ENCODE results near the gene ART3. TPM values are rescaled to one million over a fixed set of nuclear protein-coding genes. Genes with fewer than 3 reads are reported as not detected.
A peak's percentile ranks its signal among the peaks of the same experiment; 100 is the strongest.

ART3 gene
- total RNA-seq, 1 donor from 2014 or later = 105 TPM

DNA sequence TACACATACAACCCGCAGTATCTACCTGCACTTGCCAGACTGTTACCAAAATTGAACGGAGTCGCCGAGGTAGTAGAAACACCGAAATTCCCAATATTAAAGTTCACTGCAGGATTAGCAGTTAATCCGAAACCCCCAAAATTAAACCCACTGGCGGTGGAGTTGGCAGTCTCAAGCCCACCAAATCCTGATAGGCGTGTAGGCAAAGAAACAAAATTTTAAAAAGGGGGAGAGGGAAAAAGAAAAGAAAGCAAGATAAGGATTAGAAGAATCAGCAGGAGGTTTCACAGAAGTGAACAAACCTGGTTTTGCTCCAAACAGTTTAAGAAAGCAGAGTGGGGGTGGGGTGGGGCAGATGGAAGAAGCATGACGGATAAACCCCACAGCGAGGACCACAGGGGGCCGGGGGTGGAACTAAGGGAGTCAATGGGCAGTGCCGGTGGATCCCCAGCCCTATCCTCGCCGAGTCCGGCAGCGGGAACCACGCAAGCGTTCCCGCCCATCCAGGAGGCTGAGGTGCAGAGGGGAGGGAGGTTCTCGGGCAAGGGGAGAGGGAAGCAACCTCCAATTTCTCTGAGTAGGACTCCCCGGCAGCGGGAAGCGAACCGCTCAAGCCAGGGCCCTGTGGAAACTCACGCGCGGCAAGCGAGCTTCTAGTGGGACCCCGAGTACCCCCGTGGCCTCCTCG, 73.1 kb downstream of the ART3 start:
- Histone ChIP-seq H3K27ac (replicated peaks) (peak overlapping the region; percentile 93), H3K4me1 (peaks cover 53% of the 10 kb centered on the region), H3K9me3 (replicated peaks) (no peaks in the 10 kb centered on the region), H3K36me3 (peaks cover 15% of the 10 kb centered on the region), H3K4me3 (peak overlapping the region; percentile 98), H3K27me3 (ENCODE audit: low read depth) (no peaks in the 10 kb centered on the region)
- intact Hi-C loops (cut with micrococcal nuclease) = no loop called here
- peak; percentile 18 for DNase-seq
- TF ChIP-seq, protein P1, sequence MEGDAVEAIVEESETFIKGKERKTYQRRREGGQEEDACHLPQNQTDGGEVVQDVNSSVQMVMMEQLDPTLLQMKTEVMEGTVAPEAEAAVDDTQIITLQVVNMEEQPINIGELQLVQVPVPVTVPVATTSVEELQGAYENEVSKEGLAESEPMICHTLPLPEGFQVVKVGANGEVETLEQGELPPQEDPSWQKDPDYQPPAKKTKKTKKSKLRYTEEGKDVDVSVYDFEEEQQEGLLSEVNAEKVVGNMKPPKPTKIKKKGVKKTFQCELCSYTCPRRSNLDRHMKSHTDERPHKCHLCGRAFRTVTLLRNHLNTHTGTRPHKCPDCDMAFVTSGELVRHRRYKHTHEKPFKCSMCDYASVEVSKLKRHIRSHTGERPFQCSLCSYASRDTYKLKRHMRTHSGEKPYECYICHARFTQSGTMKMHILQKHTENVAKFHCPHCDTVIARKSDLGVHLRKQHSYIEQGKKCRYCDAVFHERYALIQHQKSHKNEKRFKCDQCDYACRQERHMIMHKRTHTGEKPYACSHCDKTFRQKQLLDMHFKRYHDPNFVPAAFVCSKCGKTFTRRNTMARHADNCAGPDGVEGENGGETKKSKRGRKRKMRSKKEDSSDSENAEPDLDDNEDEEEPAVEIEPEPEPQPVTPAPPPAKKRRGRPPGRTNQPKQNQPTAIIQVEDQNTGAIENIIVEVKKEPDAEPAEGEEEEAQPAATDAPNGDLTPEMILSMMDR (IDR thresholded peaks at IDR 0.05; ENCODE audit: borderline replicate concordance) = no peak

- no peaks in the 10 kb centered on the region for H3K27me3 ChIP-seq (ENCODE audit: low read depth)
- peak; percentile 94 for DNase-seq
- peaks cover 53% of the 10 kb centered on the region for H3K4me1 ChIP-seq
- no peaks in the 10 kb centered on the region for H3K9me3 ChIP-seq (replicated peaks)
- intact Hi-C loops (cut with micrococcal nuclease) = no loop called here
- H3K36me3 ChIP-seq = peaks cover 8% of the 10 kb centered on the region
- peak within 1 kb of the TSS; percentile 93 for H3K27ac ChIP-seq (replicated peaks)
- TF ChIP-seq, protein P1 (IDR thresholded peaks at IDR 0.05; ENCODE audit: borderline replicate concordance) = no peak
- peak within 1 kb of the TSS; percentile 98 for H3K4me3 ChIP-seq
Measured at GRCh38 chr4:76148142-76148865, 73.8 kb downstream of the ART3 start, which contains the start of gene NUP54. NUP54 (minus strand) TSS chr4:76148397; CDS start chr4:76148374, 23 bp downstream.

DNA sequence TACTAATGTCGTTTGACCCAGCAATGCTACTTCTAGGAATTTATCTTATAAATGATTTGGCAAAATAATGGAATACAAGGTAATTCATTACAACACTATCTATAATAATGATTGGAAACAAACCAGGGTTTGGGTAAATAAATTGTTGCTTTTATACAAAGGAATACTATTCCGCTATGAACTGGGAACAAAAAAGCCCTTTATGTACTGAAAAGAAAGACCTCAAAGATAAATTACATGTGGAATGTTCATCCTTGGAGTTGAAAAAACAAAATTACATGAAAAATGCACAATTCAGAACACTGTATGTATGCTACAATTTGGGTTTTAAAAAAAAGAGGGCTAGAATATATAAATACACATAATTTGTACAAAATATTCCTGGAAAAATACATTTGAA, 78.8 kb downstream of the ART3 start:
- H3K27ac ChIP-seq (replicated peaks) = no peak overlapping the region
- TF ChIP-seq, protein P1 (IDR thresholded peaks at IDR 0.05; ENCODE audit: borderline replicate concordance) = no peak
- peaks cover 2% of the 10 kb centered on the region for H3K36me3 ChIP-seq

GRCh38 chr4:76155979-76156378, 81.5 kb downstream of the ART3 start:
- Histone ChIP-seq H3K9me3 (replicated peaks) (no peaks in the 10 kb centered on the region), H3K27ac (replicated peaks) (no peak overlapping the region), H3K36me3 (peaks cover 27% of the 10 kb centered on the region), H3K4me1 (peaks cover 9% of the 10 kb centered on the region), H3K27me3 (ENCODE audit: low read depth) (no peaks in the 10 kb centered on the region), H3K4me3 (no peak overlapping the region)
- TF ChIP-seq, protein P1 (IDR thresholded peaks at IDR 0.05; ENCODE audit: borderline replicate concordance) = no peak
- intact Hi-C loops (cut with micrococcal nuclease) = no loop called here
- DNase-seq = no peak

More for the DNA sequence above, 78.8 kb downstream of the ART3 start:
- Histone ChIP-seq H3K9me3 (replicated peaks) (no peaks in the 10 kb centered on the region), H3K4me1 (peaks cover 27% of the 10 kb centered on the region), H3K4me3 (no peak overlapping the region), H3K27me3 (ENCODE audit: low read depth) (no peaks in the 10 kb centered on the region)
- no peak for DNase-seq
- intact Hi-C loops (cut with micrococcal nuclease) = no loop called here

DNA sequence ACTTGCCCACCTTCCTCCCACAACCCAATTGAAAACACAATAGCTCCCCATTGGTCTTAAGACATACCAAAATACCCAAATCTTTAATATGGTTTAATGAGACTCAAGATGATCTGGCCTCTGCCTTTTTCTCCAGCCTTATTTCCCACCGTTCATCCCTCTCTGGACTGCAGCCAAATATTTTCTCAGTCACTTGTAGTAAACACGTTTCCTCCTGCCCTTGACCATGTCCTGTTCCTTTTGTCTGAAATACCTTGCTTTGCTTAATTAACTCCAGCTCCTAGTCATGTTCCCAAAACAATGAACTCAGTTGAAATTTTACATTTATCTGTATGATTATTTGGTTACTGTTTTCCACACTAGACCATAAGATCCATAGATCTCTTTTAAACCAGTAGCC, 82.1 kb downstream of the ART3 start:
- Histone ChIP-seq H3K36me3 (peaks cover 34% of the 10 kb centered on the region), H3K4me1 (peaks cover 9% of the 10 kb centered on the region), H3K4me3 (no peak overlapping the region), H3K27ac (replicated peaks) (no peak overlapping the region), H3K27me3 (ENCODE audit: low read depth) (no peaks in the 10 kb centered on the region), H3K9me3 (replicated peaks) (no peaks in the 10 kb centered on the region)
- no peak for DNase-seq
- intact Hi-C loops (cut with micrococcal nuclease) = no loop called here
- TF ChIP-seq, protein P1 (IDR thresholded peaks at IDR 0.05; ENCODE audit: borderline replicate concordance) = no peak

All from left ventricle myocardium inferior (tissue), 1 donor.